Aorta (tissue), 5 donors: ENCODE results near the gene KLHL1. TPM values are rescaled to one million over a fixed set of nuclear protein-coding genes. Genes with fewer than 3 reads are reported as not detected.

Experiments used
- ATAC-seq: fragments of 200-7000 bp; cut with Tn5 transposase; one replicate; pipeline ENCODE4 v1.9.1; 2022; ENCODE audit warnings: moderate library complexity; ENCODE audit not compliant: low FRiP score
- DNase-seq, 2 donors: peaks; one replicate each; pipeline ENCODE4 v3.0.0-alpha.2; 2020
- H3K27ac ChIP-seq, 2 donors: one replicate each; pipeline ENCODE4 v1.5.1; 2013; ENCODE audit warnings: low read length in 2 of 2, mild to moderate bottlenecking in 2 of 2, moderate library complexity in 2 of 2, control low read depth in 1 of 2, inconsistent platforms in 1 of 2, low read depth in 1 of 2
- H3K27me3 ChIP-seq, 2 donors: one replicate each; pipeline ENCODE4 v1.6.1; 2013; ENCODE audit warnings: control low read depth in 1 of 2, low read length in 1 of 2, mild to moderate bottlenecking in 1 of 2, moderate library complexity in 1 of 2; ENCODE audit not compliant: insufficient read depth in 2 of 2, control insufficient read depth in 1 of 2
- H3K36me3 ChIP-seq, 2 donors: one replicate each; pipeline ENCODE4 v1.6.1; 2013; ENCODE audit warnings: control low read depth in 1 of 2, low read length in 1 of 2, mild to moderate bottlenecking in 1 of 2; ENCODE audit not compliant: insufficient read depth in 2 of 2, control insufficient read depth in 1 of 2
- H3K4me1 ChIP-seq, 2 donors: one replicate each; pipeline ENCODE4 v1.6.1; 2013; ENCODE audit warnings: low read length in 2 of 2, control low read depth in 1 of 2, mild to moderate bottlenecking in 1 of 2, moderate library complexity in 1 of 2; ENCODE audit not compliant: insufficient read depth in 2 of 2, control insufficient read depth in 1 of 2
- H3K4me3 ChIP-seq, 2 donors: one replicate each; pipeline ENCODE4 v1.5.1; 2013; ENCODE audit warnings: low read length in 2 of 2, control low read depth in 1 of 2, mild to moderate bottlenecking in 1 of 2
- H3K9me3 ChIP-seq: one replicate; pipeline ENCODE4 v1.6.1; 2013; ENCODE audit warnings: mild to moderate bottlenecking, low read length; ENCODE audit not compliant: control insufficient read depth
- WGBS, 2 donors: extraction: QIAGEN DNeasy Blood & Tissue Kit; methylation state at CpG; one replicate each; pipeline ENCODE4 v1.1.7; 2013; 5-methylcytosine and 5-hydroxymethylcytosine counted together
- intact Hi-C, 2 donors: fragments of 100-400 bp; cut with DNase I; formaldehyde crosslinking; loops; one replicate each; pipeline versions ENCODE4 v1.14.2 to v1.15.0; 2022
- polyA plus RNA-seq, 2 donors: library from polyadenylated mRNA; stranded (reverse); fragments of 200-250 nt; gene quantifications; one replicate each; pipeline ENCODE4 v1.2.3, GENCODE V29; 2013
- total RNA-seq, 2 donors: library from RNA; stranded (reverse); fragmentation: NEBNext Ultra II Directional; extraction: Animal tissue kit (Norgen Biotek cat#: 25700); gene quantifications; one replicate each; pipeline ENCODE4 v1.2.1, GENCODE V29; 2021
- donor health status: healthy with polysubstance abuse.
- donor health status: Bipolar disorder and iron deficiency.
- donor health status: DM: no; HTN: no; CAD: no.
- donor health status: DM: no; HTN: no; CAD: no.
- donor health status: DM: yes; HTN: yes; CAD: no.

KLHL1 gene
- total and polyA plus RNA-seq, 4 donors, result not detected

DNA sequence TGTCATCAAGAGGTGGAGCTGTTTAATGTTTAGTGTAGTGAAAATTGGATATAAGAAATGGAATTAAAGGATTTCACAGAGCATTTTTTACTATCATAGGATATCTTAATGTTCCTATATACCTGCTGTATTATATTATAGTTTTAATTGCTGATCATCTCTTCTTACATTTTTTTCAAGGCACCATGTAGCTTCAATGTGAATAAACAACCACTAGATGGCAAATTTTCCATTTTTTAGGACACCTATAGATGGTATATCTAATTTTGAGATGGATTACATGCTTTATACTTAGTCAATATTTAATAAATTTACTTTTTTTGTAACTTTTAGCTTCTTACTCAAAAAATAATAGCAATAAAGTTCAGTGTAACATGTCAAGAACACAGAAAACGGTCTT, 9.6 kb downstream of the KLHL1 start:
- 43 to 51% methylated on average over 1 of the region's 1 CpG for WGBS, 2 donors
- H3K36me3 ChIP-seq, result no peaks in the 10 kb centered on the region
- intact Hi-C loops, result no loop called here
- no peaks in the 10 kb centered on the region for H3K4me1 ChIP-seq
- no peak overlapping the region for H3K4me3 ChIP-seq
- H3K9me3 ChIP-seq, result no peaks in the 10 kb centered on the region
- DNase-seq (no peak), ATAC-seq (no peak)
- H3K27me3 ChIP-seq, result no peaks in the 10 kb centered on the region
- H3K27ac ChIP-seq, result no peak overlapping the region

DNA sequence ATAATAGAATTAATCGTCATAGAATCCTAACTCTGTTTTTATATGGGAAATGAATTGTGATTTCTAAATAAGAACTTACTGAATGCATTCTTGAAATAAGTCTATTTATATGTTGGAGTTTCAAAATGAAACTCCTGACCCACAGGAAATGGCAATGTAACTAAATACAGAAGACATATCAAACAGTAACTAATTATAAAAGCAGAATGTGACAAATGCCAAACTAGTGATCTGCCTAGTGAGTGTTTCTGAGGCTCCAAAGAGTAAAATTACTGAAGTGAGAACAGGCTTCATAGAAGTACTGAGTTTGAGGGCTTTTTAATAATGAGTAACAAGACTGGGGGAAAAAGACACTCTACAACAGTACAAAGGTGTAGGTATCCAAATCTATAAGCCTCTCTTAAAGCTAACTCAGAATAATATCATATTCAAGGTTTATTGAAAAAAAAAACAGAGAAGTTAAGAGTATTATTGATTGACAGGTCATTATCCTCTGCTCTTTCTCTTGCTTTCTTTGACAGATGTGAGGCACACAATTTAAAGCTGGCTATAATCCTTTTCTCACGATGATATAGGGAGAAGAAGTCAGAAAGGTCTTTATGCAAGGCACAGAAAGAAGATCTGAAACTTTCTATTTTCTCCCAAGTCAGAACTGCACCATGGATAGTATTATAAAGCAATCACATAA, 18.1 kb downstream of the KLHL1 start:
- Histone ChIP-seq H3K4me3 (no peak overlapping the region), H3K4me1 (no peaks in the 10 kb centered on the region), H3K9me3 (no peaks in the 10 kb centered on the region), H3K27me3 (no peaks in the 10 kb centered on the region), H3K36me3 (no peaks in the 10 kb centered on the region), H3K27ac (no peak overlapping the region)
- 67 to 82% methylated on average over 2 of the region's 2 CpGs for WGBS, 2 donors
- intact Hi-C loops, result no loop called here
- no peak for DNase-seq
- no peak for ATAC-seq

DNA sequence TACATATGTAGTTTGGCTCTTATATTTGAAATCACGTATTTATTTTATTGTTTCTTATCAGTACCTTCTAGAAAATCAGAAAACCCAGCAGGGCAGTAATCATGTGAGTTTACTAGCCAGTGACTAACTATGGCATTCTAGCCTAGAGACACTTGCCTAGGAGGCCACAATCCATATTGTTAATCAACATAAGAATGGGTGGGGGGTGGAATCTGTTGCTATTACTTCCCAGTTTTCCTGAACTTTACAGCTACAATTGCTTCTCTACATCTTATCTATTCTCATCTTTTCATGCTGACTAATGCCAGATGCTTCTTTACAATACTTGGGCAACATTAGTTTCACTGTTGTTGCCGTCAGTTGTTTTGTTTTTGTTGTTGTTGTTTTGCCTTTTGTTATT, 19.3 kb downstream of the KLHL1 start:
- 68 to 74% methylated on average over 2 of the region's 2 CpGs for WGBS, 2 donors

DNA sequence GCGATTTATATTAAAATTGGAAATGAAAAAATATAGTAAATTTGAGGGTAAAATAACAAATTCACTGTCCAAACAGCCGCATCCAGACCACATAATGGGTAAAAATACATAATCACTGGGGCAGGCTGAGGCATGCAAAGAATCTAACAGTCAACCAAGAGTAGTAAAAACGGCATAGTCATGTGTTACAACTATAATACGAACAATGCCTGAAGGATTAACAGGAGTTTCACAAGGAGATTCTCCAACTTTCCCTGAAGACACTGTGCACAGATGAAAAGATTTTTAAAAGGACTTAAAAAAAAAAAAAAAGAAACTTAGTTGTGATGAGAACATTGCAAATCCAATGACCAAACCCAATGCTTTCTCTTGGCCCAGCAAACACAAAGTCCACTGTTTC, 21.0 kb downstream of the KLHL1 start:
- DNase-seq (no peak), ATAC-seq (no peak)
- WGBS, 2 donors, result 49 to 61% methylated on average over 4 of the region's 4 CpGs
- no peaks in the 10 kb centered on the region for H3K36me3 ChIP-seq
- no peaks in the 10 kb centered on the region for H3K4me1 ChIP-seq
- no peaks in the 10 kb centered on the region for H3K27me3 ChIP-seq
- no peaks in the 10 kb centered on the region for H3K9me3 ChIP-seq
- H3K27ac ChIP-seq, result no peak overlapping the region
- no peak overlapping the region for H3K4me3 ChIP-seq
- intact Hi-C loops, result no loop called here

More for the DNA sequence above, 19.3 kb downstream of the KLHL1 start:
- H3K27me3 ChIP-seq, result no peaks in the 10 kb centered on the region
- no peaks in the 10 kb centered on the region for H3K9me3 ChIP-seq
- H3K4me1 ChIP-seq, result no peaks in the 10 kb centered on the region
- intact Hi-C loops, result no loop called here
- no peaks in the 10 kb centered on the region for H3K36me3 ChIP-seq
- DNase-seq, result no peak
- H3K4me3 ChIP-seq, result no peak overlapping the region
- ATAC-seq, result no peak
- no peak overlapping the region for H3K27ac ChIP-seq

DNA sequence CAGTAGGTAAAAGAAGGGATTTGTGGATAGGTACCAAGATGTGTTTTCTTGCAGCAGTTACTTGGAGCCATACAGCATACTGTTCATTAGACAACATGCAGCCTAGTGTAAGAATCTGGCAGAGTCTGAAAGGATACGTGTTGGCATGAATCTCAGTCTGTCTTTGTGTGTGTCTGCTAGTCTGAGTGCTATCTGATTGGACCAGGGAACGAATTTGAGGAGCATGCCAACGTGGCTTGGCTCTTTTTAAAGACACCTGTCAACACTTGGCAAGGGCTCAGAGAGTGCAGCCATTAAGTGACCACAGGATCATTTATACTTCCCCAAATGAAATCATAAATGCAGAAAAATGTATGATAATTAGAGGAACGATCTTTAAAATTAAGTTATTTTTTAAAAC, 28.2 kb downstream of the KLHL1 start:
- no peaks in the 10 kb centered on the region for H3K27me3 ChIP-seq
- H3K27ac ChIP-seq, result no peak overlapping the region
- H3K4me1 ChIP-seq, result no peaks in the 10 kb centered on the region
- WGBS, 2 donors, result 10 to 22% methylated on average over 4 of the region's 4 CpGs
- ATAC-seq, result no peak
- intact Hi-C loops, result no loop called here
- H3K9me3 ChIP-seq, result no peaks in the 10 kb centered on the region
- DNase-seq, result no peak
- no peaks in the 10 kb centered on the region for H3K36me3 ChIP-seq
- H3K4me3 ChIP-seq, result no peak overlapping the region

DNA sequence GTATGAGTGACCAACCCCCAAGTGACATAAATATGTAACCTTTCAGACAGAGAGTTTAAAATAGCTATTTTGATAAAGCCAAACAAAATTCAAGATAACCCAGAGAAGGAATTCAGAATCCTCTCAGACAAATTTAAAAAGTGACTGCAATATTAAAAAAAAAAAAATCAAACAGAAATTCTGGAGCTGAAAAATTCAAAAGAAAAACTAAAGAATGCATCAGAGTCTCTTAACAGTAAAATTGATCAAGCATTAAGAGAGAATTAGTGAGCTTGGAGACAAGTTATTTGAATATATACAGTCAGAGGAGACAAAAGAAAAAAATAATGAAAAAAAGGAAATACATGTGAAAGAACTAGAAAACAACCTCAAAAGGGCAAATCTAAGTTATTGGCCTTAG, 53.7 kb downstream of the KLHL1 start:
- peaks cover 1% of the 10 kb centered on the region for H3K9me3 ChIP-seq
- no peaks in the 10 kb centered on the region for H3K27me3 ChIP-seq
- H3K36me3 ChIP-seq, result no peaks in the 10 kb centered on the region
- intact Hi-C loops, result no loop called here
- ATAC-seq (no peak), DNase-seq (no peak)
- no peak overlapping the region for H3K27ac ChIP-seq
- H3K4me3 ChIP-seq, result no peak overlapping the region
- no peaks in the 10 kb centered on the region for H3K4me1 ChIP-seq

DNA sequence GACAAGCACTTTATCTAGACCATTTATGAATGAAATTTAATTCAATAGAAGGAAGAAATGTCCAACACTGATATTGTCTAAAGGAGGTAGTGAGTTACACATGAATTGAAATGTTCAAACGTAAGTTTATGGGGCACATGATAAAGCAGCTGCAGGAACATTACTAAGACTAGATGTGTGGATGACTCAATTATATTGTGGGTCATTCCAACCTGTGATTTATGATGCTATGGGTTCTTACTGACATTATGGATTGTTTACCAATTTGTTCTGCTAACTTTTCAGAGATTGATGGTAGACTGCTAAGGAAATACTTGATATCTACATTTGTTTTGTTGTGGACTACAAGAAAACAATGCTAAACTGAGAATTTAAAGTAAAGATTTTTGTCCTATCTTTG, 56.7 kb downstream of the KLHL1 start:
- Histone ChIP-seq H3K4me3 (no peak overlapping the region), H3K9me3 (peaks cover 1% of the 10 kb centered on the region), H3K36me3 (no peaks in the 10 kb centered on the region), H3K4me1 (no peaks in the 10 kb centered on the region), H3K27me3 (no peaks in the 10 kb centered on the region), H3K27ac (no peak overlapping the region)
- intact Hi-C loops, result no loop called here
- no peak for ATAC-seq
- DNase-seq, result no peak
- WGBS, 2 donors, result 55 to 59% methylated on average over 1 of the region's 1 CpG

DNA sequence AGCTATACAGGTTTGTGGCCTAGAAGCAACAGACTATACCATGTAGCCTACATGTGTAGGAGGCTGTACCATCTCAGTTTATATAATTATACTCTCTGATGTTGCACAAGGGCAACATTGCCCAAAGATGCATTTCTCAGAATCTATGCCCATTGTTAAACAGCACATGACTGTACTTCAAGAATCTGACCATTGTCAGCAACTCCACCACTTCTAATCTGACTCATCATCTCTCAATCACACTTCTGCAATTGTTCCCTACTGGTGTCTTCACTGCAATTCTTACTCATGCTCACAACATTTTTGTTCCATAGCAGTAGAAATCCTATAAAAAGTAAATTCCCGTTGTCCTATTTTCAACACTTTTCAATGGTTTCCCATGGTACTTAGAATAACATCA, 64.6 kb downstream of the KLHL1 start:
- Histone ChIP-seq H3K27ac (no peak overlapping the region), H3K9me3 (peaks cover 2% of the 10 kb centered on the region), H3K27me3 (no peaks in the 10 kb centered on the region), H3K4me1 (no peaks in the 10 kb centered on the region), H3K36me3 (no peaks in the 10 kb centered on the region), H3K4me3 (no peak overlapping the region)
- ATAC-seq (no peak), DNase-seq (no peak)
- 45 to 55% methylated on average over 1 of the region's 1 CpG for WGBS, 2 donors
- intact Hi-C loops, result no loop called here

DNA sequence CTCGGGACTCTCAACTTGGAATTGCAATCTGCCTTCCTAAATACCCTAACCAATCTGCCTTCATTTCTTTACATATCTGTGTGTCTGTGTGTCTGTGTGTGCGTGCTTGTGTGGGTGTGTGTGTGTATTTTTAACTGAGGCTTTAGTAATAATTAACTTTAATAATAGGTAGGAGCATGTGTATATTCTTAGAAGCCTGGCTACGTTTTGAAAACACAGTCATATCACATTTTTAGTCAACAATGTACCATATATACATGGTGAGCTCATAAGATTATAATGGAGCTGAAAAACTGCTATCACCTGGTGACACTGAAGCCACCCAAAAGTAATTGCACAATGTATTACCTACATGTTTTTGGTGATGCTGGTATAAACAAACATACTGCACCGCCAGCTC, 66.1 kb downstream of the KLHL1 start:
- Histone ChIP-seq H3K9me3 (peaks cover 2% of the 10 kb centered on the region), H3K4me3 (no peak overlapping the region), H3K36me3 (no peaks in the 10 kb centered on the region), H3K27me3 (no peaks in the 10 kb centered on the region), H3K4me1 (no peaks in the 10 kb centered on the region), H3K27ac (no peak overlapping the region)
- ATAC-seq, result no peak
- DNase-seq, result no peak
- 71 to 78% methylated on average over 4 of the region's 4 CpGs for WGBS, 2 donors
- intact Hi-C loops, result no loop called here
